ENCODE measurements around the gene IMPDH1.
"Not testable (repeated sequence)": the region's sequence is repeated elsewhere in the genome, so short reads cannot be mapped to it uniquely, and the experiment has no call there.

The IMPDH1 gene

GRCh38 chr7:128409596-128410450 lies at the start of gene IMPDH1:
Gene IMPDH1 (minus strand): TSS chr7:128409982. CDS start chr7:128409901, 81 bp downstream.
- peak; percentile 80 for DNase-seq

- peak; percentile 66 for DNase-seq
Measured at GRCh38 chr7:128459394-128459878, 49.7 kb upstream of the IMPDH1 start.

- peak; percentile 51 for DNase-seq
Measured at GRCh38 chr7:128458956-128459355, 49.2 kb upstream of the IMPDH1 start.

GRCh38 chr7:128457385-128457784 lies 47.6 kb upstream of the IMPDH1 start:
- not testable (repeated sequence) for DNase-seq

- no peak for DNase-seq
Measured at GRCh38 chr7:128456255-128456725, 46.5 kb upstream of the IMPDH1 start.

GRCh38 chr7:128455543-128456254 lies 45.9 kb upstream of the IMPDH1 start, which contains the start of gene HILPDA:
Gene HILPDA (plus strand): TSS chr7:128455878. CDS start chr7:128457269, 1,391 bp downstream.
- peak; percentile 96 for DNase-seq

GRCh38 chr7:128454808-128455542 lies 45.2 kb upstream of the IMPDH1 start:
- DNase-seq = no peak

GRCh38 chr7:128453836-128454804 lies 44.3 kb upstream of the IMPDH1 start:
- no peak for DNase-seq

GRCh38 chr7:128452552-128452951 lies 42.8 kb upstream of the IMPDH1 start:
- no peak for DNase-seq

GRCh38 chr7:128450913-128451312 lies 41.1 kb upstream of the IMPDH1 start:
- no peak for DNase-seq

GRCh38 chr7:128450409-128450808 lies 40.6 kb upstream of the IMPDH1 start:
- DNase-seq = no peak

- no peak for DNase-seq
Measured at GRCh38 chr7:128448751-128449302, 39.0 kb upstream of the IMPDH1 start.

- DNase-seq = no peak
Measured at GRCh38 chr7:128447941-128448564, 38.3 kb upstream of the IMPDH1 start.

- DNase-seq = no peak
Measured at GRCh38 chr7:128446306-128446705, 36.5 kb upstream of the IMPDH1 start.

- DNase-seq = no peak
Measured at GRCh38 chr7:128443831-128444600, 34.2 kb upstream of the IMPDH1 start.

- no peak for DNase-seq
Measured at GRCh38 chr7:128442356-128442755, 32.6 kb upstream of the IMPDH1 start.

GRCh38 chr7:128437426-128438332 lies 27.9 kb upstream of the IMPDH1 start:
- no peak for DNase-seq

- DNase-seq = no peak
Measured at GRCh38 chr7:128435327-128435686, 25.5 kb upstream of the IMPDH1 start.
